Measurements from ENCODE around the gene CCDC178. TPM values are rescaled to one million over a fixed set of nuclear protein-coding genes. Genes with fewer than 3 reads are reported as not detected.

Gene CCDC178
- total and polyA plus RNA-seq, 2 experiments from 2014 or later, result not detected

GRCh38 chr18:32974421-32975162 lies 465.9 kb downstream of the CCDC178 start:
- Histone ChIP-seq H3F3A (ENCODE audit: insufficient read depth) (no peaks in the 10 kb centered on the region), H3K79me2 (ENCODE audit: insufficient read depth) (no peaks in the 10 kb centered on the region), H4K20me1 (ENCODE audit: insufficient read depth) (no peaks in the 10 kb centered on the region), H2AFZ (no peak overlapping the region), H3K36me3 (ENCODE audit: low read depth) (no peaks in the 10 kb centered on the region), H3K9me2 (ENCODE audit: insufficient read depth) (no peaks in the 10 kb centered on the region), H3K9me3 (ENCODE audit: low read depth) (no peaks in the 10 kb centered on the region), H3K4me2 (ENCODE audit: unreplicated experiment) (no peak overlapping the region), H3K27ac (no peak overlapping the region), H3K27me3 (replicated peaks; ENCODE audit: insufficient read depth) (no peaks in the 10 kb centered on the region), H3K4me3 (no peak overlapping the region), H3K9ac (no peak overlapping the region), H3K4me1 (ENCODE audit: insufficient read depth) (no peaks in the 10 kb centered on the region)
- in situ Hi-C loops (cut with MboI), result no loop called here
- WGBS, 2 experiments (ENCODE audit: low coverage in 1 of 2, low lambda C conversion rate in 2 of 2, missing lambda C conversion rate in 2 of 2), result 0 to 1% methylated on average over 4 of the region's 4 CpGs
- no peak for TF ChIP-seq EZH2phosphoT487 (IDR thresholded peaks at IDR 0.05; ENCODE audit: insufficient read depth, low read depth)
- no peak for TF ChIP-seq EZH2 (IDR thresholded peaks at IDR 0.05; ENCODE audit: insufficient read depth, poor library complexity, severe bottlenecking)
- DNase-seq, result no peak

GRCh38 chr18:32968248-32968647 lies 472.3 kb downstream of the CCDC178 start:
- no peaks in the 10 kb centered on the region for H3K79me2 ChIP-seq (ENCODE audit: insufficient read depth)
- no peaks in the 10 kb centered on the region for H3K36me3 ChIP-seq (ENCODE audit: low read depth)
- in situ Hi-C loops (cut with MboI), result no loop called here
- no peaks in the 10 kb centered on the region for H3K27me3 ChIP-seq (replicated peaks; ENCODE audit: insufficient read depth)
- H3K27ac ChIP-seq, result no peak overlapping the region
- H4K20me1 ChIP-seq (ENCODE audit: insufficient read depth), result no peaks in the 10 kb centered on the region
- H3K4me3 ChIP-seq, result no peak overlapping the region
- WGBS, 2 experiments (ENCODE audit: low coverage in 1 of 2, low lambda C conversion rate in 2 of 2, missing lambda C conversion rate in 2 of 2), result 41 to 59% methylated on average over 2 of the region's 2 CpGs
- H3F3A ChIP-seq (ENCODE audit: insufficient read depth), result no peaks in the 10 kb centered on the region
- DNase-seq, result no peak
- H3K4me1 ChIP-seq (ENCODE audit: insufficient read depth), result no peaks in the 10 kb centered on the region
- no peaks in the 10 kb centered on the region for H3K9me2 ChIP-seq (ENCODE audit: insufficient read depth)
- no peak overlapping the region for H2AFZ ChIP-seq
- H3K9me3 ChIP-seq (ENCODE audit: low read depth), result no peaks in the 10 kb centered on the region
- H3K4me2 ChIP-seq (ENCODE audit: unreplicated experiment), result no peak overlapping the region
- no peak for TF ChIP-seq EZH2phosphoT487 (IDR thresholded peaks at IDR 0.05; ENCODE audit: insufficient read depth, low read depth)
- TF ChIP-seq EZH2 (IDR thresholded peaks at IDR 0.05; ENCODE audit: insufficient read depth, poor library complexity, severe bottlenecking), result no peak
- H3K9ac ChIP-seq, result no peak overlapping the region

GRCh38 chr18:32966141-32966540 lies 474.4 kb downstream of the CCDC178 start:
- no peak overlapping the region for H3K4me3 ChIP-seq
- no peaks in the 10 kb centered on the region for H3K4me1 ChIP-seq (ENCODE audit: insufficient read depth)
- in situ Hi-C loops (cut with MboI), result no loop called here
- no peak for DNase-seq
- no peaks in the 10 kb centered on the region for H3K79me2 ChIP-seq (ENCODE audit: insufficient read depth)
- H3K9ac ChIP-seq, result no peak overlapping the region
- H3K27ac ChIP-seq, result no peak overlapping the region
- no peaks in the 10 kb centered on the region for H3F3A ChIP-seq (ENCODE audit: insufficient read depth)
- H3K36me3 ChIP-seq (ENCODE audit: low read depth), result no peaks in the 10 kb centered on the region
- H3K9me3 ChIP-seq (ENCODE audit: low read depth), result no peaks in the 10 kb centered on the region
- no peaks in the 10 kb centered on the region for H4K20me1 ChIP-seq (ENCODE audit: insufficient read depth)
- H2AFZ ChIP-seq, result no peak overlapping the region
- no peaks in the 10 kb centered on the region for H3K9me2 ChIP-seq (ENCODE audit: insufficient read depth)
- no peak overlapping the region for H3K4me2 ChIP-seq (ENCODE audit: unreplicated experiment)
- no peaks in the 10 kb centered on the region for H3K27me3 ChIP-seq (replicated peaks; ENCODE audit: insufficient read depth)
- TF ChIP-seq EZH2phosphoT487 (IDR thresholded peaks at IDR 0.05; ENCODE audit: insufficient read depth, low read depth), result no peak
- TF ChIP-seq EZH2 (IDR thresholded peaks at IDR 0.05; ENCODE audit: insufficient read depth, poor library complexity, severe bottlenecking), result no peak

GRCh38 chr18:32961538-32961937 lies 479.0 kb downstream of the CCDC178 start:
- Histone ChIP-seq H3K4me1 (ENCODE audit: insufficient read depth) (0 out of 2 replicates have a peak, but pooled peaks cover 6% of the 10 kb centered on the region), H3K9me3 (ENCODE audit: low read depth) (no peaks in the 10 kb centered on the region), H3K79me2 (ENCODE audit: insufficient read depth) (no peaks in the 10 kb centered on the region), H3K9ac (no peak overlapping the region), H3K36me3 (ENCODE audit: low read depth) (no peaks in the 10 kb centered on the region), H3K9me2 (ENCODE audit: insufficient read depth) (no peaks in the 10 kb centered on the region), H4K20me1 (ENCODE audit: insufficient read depth) (no peaks in the 10 kb centered on the region), H3K4me2 (ENCODE audit: unreplicated experiment) (no peak overlapping the region), H3F3A (ENCODE audit: insufficient read depth) (no peaks in the 10 kb centered on the region; the same call in 1 of the 2 replicates), H2AFZ (no peak overlapping the region), H3K27me3 (replicated peaks; ENCODE audit: insufficient read depth) (no peaks in the 10 kb centered on the region), H3K27ac (no peak overlapping the region), H3K4me3 (no peak overlapping the region)
- no peak for DNase-seq
- in situ Hi-C loops (cut with MboI), result no loop called here
- no peak for TF ChIP-seq EZH2phosphoT487 (IDR thresholded peaks at IDR 0.05; ENCODE audit: insufficient read depth, low read depth)
- no peak for TF ChIP-seq EZH2 (IDR thresholded peaks at IDR 0.05; ENCODE audit: insufficient read depth, poor library complexity, severe bottlenecking)
- 53 to 59% methylated on average over 5 of the region's 5 CpGs for WGBS, 2 experiments (ENCODE audit: low coverage in 1 of 2, low lambda C conversion rate in 2 of 2, missing lambda C conversion rate in 2 of 2)
